Measurements from ENCODE around the gene MLIP. TPM values are rescaled to one million over a fixed set of nuclear protein-coding genes. Genes with fewer than 3 reads are reported as not detected.
"Not testable (repeated sequence)": the region's sequence is repeated elsewhere in the genome, so short reads cannot be mapped to it uniquely, and the experiment has no call there.

Gene MLIP, protein sequence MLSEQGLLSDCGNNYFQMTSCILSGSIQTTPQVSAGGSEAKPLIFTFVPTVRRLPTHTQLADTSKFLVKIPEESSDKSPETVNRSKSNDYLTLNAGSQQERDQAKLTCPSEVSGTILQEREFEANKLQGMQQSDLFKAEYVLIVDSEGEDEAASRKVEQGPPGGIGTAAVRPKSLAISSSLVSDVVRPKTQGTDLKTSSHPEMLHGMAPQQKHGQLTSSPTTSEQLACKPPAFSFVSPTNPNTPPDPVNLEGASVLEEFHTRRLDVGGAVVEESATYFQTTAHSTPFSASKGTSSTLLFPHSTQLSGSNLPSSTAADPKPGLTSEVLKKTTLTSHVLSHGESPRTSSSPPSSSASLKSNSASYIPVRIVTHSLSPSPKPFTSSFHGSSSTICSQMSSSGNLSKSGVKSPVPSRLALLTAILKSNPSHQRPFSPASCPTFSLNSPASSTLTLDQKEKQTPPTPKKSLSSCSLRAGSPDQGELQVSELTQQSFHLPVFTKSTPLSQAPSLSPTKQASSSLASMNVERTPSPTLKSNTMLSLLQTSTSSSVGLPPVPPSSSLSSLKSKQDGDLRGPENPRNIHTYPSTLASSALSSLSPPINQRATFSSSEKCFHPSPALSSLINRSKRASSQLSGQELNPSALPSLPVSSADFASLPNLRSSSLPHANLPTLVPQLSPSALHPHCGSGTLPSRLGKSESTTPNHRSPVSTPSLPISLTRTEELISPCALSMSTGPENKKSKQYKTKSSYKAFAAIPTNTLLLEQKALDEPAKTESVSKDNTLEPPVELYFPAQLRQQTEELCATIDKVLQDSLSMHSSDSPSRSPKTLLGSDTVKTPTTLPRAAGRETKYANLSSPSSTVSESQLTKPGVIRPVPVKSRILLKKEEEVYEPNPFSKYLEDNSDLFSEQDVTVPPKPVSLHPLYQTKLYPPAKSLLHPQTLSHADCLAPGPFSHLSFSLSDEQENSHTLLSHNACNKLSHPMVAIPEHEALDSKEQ
- polyA plus RNA-seq (ENCODE audit: insufficient read length in 4 of 4), result under 1 TPM; 0.32 to 0.93 (median 0.48) TPM

DNA sequence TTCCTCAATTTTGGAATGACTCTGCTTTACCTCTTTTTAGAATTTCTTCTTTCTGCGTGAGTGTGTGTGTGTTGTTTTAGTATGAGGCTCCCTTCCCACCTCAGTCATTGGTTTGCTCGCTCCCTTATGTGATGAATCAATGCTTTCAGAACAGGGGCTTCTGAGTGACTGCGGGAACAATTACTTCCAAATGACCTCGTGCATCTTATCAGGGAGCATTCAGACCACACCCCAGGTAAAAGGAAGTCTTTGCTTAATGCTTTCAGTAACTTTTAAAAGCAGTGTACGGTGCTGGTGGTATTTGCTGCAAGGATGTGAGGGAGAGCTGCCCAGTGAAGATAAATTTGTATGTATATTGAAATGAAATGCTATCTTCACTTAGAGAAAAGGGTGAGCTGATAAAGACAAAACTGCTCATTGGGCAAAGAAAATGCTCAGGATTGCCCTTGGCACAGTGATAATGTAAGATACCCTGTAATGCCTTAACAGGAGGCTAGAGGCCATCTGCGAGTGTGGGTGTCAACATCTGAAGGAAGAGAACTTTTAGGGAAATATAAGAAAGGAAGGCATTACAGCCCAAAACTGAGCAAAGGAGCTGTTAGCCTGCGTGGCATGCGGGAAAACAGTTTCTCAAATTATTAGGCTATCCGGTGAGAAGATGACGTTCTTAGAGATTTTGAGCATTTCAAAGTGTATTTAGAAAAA is at the start of gene MLIP:
Gene MLIP (plus strand): TSS at position 103 of the 705 bp plus-strand sequence. CDS start 37 bp downstream, at position 140.
- no peak for DNase-seq (ENCODE audit: low read depth in 4 of 4, low spot score in 2 of 4)

DNA sequence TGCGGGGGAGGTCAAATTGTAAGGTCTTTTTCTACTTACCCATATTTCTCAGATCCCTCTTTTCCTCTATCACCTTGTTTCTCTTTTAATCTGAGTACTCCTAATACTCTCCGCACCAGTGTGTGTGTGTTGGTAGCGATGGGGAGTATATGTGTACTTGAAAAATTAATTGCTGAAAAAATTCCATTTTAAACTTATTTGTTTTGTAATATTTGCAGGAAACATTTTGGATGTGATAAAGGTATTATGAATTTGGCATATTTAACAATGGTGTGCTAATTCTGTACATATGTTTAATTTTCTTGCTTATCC is 48.1 kb upstream of the MLIP start:
- DNase-seq (ENCODE audit: low read depth in 4 of 4, low spot score in 2 of 4), result no peak

DNA sequence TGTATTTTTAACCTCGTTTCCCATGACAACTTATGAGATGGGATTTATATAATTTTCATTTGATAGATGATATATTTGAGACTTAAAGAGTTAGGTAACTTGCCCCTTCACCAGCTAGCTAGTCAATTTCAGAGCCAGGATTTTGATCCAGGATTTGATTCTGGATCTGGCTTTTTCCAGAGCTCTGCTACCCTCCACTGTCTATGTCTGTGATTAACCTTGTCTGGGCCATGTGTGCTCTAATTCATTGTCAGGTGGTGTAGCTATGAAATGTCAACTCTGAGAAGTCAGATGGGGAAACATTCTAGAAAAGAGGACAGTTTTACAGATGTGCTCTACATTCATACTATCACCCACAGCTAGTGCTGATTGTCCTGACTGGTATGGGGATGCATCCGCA is 42.5 kb upstream of the MLIP start:
- DNase-seq (ENCODE audit: low read depth in 4 of 4, low spot score in 2 of 4), result no peak

DNA sequence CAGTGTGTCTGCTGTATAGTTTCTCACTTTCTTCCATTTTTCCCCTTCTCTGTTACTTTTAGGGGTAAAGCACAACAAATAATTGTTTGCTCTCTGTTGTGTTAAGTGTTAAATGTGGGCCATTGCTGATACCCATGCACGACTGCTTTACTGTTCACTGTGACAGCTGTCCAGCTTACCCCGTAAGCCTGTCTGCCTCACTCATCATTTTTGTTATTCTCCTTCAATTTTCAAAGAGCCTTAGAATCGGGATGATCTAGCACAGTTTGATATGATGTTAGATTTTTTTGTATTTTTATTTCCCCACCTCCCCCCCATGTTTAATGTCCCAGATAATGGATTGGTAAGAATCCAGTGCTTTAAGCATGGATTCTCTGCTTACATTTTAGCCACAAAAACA is 41.2 kb upstream of the MLIP start:
- no peak for DNase-seq (ENCODE audit: low read depth in 4 of 4, low spot score in 2 of 4)

DNA sequence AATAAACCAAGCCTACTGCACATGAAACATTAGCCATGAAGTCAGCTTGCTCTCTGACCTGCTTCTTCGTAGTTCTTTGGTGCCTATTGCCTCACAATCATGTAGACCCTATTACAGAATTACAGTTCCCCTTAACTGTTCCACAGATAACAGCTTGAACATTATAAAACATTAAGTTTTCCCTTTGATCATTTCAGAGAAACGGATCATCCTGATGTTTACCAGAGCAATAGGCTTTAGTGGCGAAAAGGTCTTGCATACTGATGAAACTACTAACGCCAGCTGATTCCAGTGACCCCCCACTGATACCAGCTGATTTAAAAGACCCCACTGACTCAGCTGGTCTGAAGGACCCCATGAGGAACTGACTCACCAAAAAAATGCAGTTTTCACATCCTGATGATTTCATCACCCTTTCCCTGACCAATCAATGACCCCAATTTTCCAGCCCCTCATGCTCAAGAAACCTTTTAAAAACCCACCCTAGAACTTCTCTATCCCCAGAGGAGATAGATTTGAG is 39.4 kb upstream of the MLIP start:
- DNase-seq (ENCODE audit: low read depth in 4 of 4, low spot score in 2 of 4), result no peak

DNA sequence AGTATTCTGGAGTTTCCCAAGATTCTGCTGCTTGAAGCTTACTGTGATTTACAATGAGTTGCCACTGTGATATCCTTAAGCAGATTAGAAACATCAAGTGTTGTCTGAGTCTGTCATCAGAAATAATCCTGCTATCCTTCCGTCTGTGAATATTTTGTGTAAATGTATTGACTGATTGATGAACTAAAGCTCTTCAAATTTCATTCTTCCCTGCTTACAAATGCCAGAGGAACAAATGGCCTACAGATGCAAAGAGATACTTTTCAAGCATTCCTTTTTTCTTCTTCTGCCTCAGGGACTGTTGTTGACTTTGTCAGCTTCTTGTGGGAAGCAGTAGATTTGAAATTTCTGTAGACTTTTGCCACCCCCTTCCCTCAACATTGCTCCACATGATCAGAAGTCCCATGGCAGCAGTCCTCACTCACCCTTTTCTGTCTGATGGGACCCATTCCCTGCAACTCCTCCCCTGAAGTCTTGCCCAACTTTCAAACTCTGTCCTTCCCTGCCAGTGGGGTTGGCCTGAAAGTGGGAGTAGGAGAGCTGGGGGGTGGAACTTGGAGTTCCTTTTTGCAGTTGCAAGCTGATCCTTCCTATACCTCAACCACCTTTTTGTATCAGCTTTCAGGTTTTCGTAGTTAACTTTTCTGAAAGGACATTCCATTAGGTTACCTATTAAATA is 38.5 kb upstream of the MLIP start:
- DNase-seq (ENCODE audit: low read depth in 4 of 4, low spot score in 2 of 4), result no peak

DNA sequence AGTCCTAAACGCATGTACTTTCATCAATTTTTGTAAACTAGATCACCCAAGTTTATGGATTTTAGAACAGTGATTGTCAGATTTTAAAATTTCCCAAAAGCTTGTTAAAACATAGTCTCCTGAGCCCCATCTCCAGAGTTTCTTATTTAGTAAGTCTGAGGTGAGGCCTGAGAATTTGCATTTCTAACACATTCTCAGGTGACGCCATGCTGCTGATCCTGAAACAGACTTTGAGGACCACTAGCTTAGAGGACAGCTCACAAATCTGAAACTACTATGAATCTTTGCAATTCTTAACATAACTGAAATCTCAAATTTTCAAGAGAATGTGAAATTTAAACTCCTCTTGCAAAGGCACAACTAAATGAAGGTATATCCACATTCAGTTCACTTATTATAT is 37.8 kb upstream of the MLIP start:
- DNase-seq (ENCODE audit: low read depth in 4 of 4, low spot score in 2 of 4), result no peak

DNA sequence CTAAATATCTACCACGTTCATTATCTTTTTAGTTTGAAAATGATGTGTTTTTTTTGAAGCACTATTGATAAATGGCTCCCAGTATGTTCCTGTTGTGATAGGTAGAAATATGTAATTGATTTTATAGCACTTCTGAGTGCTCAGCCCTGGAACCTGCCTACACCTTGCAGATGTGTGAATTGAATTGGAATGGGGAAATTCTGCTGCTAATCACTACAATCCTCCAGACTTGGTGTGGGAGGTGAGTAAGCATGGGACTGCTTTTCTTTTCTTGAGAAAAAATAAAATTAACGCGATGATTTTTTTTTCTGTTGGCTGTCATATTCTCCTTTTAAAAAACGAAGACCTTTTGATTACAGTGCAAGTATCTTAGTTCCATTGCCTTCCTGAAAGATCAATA is 37.1 kb upstream of the MLIP start:
- DNase-seq (ENCODE audit: low read depth in 4 of 4, low spot score in 2 of 4), result no peak

DNA sequence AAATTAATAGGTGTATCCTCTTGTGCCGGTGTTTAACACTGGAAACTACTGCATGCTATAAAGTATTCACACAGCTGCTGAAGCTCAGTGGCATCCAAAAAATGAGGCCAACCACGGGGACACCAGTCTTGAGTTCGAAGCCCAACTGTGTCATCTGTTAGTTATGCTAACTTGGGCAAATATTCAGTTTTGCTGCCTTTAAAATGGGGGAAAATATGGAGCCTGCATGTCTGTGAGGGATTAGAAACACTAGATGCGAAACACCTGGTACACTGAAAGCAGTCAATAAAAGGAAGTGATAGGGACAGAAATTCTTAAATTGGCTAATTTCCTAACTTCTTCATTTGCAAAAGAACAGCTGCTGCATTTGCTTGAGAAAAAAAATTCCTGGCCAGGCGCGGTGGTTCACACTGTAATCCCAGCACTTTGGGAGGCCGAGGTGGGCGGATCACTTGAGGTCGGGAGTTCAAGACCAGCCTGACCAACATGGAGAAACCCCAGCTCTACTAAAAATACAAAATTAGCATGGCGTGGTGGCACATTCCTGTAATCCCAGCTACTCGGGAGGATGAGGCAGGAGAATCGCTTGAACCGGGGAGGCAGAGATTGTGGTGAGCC is 36.6 kb upstream of the MLIP start:
- DNase-seq (ENCODE audit: low read depth in 4 of 4, low spot score in 2 of 4), result no peak

DNA sequence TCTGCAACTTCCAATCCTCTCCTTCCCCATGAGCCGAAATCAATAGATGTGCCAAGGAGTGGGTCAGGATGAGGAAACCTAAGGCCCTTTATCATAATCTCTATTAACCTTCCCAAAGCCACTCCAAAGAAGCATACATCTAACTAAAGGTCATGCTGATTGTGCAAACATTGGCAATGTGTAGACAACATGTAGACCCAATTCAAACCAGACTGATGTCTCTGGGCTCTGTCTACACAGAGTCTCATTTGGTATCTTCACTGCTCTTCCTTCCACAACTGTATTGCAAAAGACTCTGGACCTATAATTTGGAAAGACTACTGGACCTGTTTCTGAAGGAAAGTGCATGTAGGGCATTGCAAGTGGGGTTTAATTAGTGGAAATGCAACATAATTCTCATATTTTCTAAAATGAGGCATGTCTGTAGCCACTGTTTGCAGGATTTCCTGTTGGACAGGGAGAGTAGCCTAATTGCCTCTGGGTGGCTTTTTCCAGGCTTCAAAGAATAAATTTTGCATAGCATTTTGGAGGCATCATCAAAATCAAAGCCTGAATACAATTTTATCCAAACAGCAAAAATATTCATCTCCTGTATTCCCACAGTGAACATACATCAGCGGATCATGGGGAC is 35.0 kb upstream of the MLIP start:
- no peak for DNase-seq (ENCODE audit: low read depth in 4 of 4, low spot score in 2 of 4)

DNA sequence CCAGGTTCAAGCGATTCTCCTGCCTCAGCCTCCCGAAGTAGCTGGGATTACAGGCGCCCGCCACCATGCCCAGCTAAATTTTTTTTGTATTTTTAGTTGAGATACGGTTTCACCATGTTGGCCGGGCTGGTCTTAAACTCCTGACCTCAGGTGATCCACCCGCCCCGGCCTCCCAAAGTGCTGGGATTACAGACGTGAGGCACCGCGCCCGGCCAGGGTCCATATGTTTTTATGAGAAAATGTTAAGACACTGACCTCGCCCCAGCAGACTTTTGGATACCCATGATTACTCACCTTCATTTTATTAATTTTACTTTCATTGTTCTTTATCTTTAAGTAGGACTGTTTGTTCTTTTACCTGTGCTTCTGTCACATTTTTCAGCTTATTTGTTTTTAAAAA is 29.7 kb upstream of the MLIP start:
- DNase-seq (ENCODE audit: low read depth in 4 of 4, low spot score in 2 of 4), result not testable (repeated sequence)

DNA sequence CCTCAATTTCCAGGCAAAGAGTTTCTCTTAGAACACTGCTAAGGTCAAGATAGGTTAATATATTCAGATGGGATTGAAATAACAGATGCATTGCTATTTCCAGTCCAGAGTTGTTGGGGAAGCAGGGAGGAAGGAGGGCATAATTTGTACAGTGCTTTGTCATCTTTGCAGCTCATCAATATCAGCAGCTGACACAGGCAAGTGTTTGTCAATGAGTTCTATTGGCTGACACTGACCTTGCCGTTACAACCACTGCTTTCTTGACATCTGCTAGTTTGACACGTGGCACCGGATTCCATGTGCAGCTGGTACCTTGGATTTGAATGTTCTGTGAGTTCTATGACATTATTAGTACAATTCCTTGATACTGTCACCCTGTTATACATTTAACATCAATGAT is 28.0 kb upstream of the MLIP start:
- DNase-seq (ENCODE audit: low read depth in 4 of 4, low spot score in 2 of 4), result no peak

DNA sequence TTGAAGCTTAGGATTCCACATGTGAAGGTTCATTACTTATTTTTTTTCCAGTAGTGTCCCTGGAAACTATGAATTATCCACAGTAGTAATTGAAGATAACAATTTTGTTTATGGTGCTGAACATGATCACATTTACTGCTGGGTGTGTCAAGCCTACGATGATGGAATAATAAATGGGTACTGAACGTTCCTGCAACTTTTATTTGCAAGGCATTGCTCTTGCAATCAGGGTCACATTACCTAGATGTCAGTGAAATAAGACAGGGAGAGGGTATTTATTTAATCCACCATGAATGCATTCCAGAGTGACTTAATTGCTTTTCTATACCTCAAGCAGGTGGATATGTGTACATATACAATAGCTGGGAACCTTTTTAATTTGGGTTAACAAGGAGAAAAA is 27.0 kb upstream of the MLIP start:
- DNase-seq (ENCODE audit: low read depth in 4 of 4, low spot score in 2 of 4), result no peak

DNA sequence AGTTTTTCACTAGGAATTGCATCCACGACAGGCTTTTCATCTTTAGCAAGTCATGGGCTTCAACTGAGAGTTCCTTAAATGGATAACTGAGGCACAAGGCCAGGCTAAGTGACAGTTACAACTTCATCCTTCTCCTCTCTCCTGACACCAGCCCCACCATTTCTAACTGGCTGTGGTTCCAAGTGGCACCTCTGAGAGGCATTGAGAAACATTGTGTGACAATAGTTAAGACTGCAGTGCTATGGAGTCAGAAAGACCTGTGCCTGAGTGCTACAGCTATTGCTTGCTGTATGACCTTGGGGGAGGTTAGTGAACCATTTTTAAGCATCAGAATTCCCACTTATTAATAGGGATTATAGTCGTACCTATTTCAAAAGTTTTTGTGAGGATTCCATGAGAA is 26.2 kb upstream of the MLIP start:
- DNase-seq (ENCODE audit: low read depth in 4 of 4, low spot score in 2 of 4), result no peak

DNA sequence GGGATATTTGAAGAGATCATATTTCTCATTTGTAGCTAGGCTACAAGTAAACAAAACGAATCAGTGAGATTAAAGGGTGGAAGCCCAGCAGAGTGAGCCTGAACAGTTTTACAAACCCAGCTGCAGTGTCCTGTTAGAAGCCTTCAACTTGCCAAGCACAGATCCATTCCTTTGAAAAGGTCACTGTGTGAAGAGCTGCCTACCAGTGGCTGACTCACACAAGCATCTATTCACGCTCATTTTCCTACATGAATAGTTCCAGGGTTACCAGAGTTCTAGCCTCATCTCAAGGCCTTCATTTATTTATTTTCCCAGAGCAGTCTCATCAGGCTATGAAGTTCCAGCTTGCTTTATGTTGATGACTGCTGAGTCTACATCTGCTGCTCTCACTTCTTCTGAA is 25.7 kb upstream of the MLIP start:
- DNase-seq (ENCODE audit: low read depth in 4 of 4, low spot score in 2 of 4), result no peak

DNA sequence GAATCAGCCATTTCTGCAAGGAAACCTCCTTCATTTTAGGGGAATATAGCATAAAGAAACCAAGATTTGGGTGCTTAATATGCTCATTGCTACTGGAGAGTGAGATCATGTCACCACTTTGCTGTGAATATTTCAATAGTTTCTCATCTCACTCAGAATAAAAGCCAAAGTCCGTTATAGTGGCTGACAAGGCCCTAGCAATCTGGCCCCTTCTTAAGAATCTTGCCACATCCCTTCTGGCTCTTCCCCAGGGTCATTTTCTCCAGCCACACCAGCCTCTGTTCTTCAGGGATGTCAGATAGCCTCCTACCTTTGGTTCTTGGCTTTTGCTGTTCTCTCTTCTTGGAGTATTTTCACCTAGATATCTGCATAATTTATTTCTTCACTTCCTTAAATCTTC is 24.8 kb upstream of the MLIP start:
- DNase-seq (ENCODE audit: low read depth in 4 of 4, low spot score in 2 of 4), result no peak

DNA sequence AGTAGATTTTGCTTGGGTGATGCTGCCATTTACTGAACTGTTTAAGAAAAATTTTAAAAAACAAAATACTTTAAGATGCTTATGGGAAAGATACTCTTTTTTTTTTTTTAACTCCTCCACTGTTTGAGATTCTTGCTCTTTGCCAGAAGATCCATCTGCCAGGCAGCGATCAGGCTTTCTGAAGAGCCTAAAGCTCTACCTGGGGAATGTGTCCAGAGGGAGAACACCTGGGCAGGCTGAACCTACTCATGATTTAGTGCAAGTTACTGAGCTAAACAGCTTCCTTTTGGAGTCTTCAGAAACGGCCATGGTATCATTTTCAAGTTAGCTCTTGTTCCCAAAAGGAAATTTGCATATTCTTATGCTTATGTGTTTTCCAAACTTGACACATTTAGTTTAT is 23.5 kb upstream of the MLIP start:
- no peak for DNase-seq (ENCODE audit: low read depth in 4 of 4, low spot score in 2 of 4)

DNA sequence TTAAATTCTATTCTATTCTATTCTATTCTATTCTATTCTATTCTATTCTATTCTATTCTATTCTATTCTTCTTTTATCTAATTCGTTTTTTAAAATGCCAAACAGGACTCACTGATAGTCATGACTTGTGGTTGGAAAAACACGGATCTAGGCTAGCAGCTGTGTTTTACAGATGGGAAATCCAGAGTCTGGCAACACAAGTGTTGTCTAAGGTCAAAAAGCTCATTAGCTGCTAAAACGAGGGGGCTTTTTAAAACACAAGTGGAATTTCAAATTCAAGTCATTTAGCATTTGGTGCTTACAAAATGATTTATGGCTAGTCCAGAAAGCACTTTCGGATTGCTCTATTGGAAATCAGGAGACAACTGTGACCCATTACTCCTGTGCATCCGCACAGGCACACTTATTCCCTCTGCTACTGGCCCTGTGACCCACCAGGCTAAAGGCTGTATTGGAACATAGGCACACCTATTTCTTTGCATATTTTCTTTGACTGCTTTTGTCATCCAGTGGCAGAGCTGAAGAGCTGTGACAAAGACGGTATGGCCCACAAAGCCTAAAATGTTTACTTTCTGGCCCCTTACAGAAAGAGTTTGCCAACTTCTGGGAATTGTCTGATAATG is 17.8 kb upstream of the MLIP start:
- no peak for DNase-seq (ENCODE audit: low read depth in 4 of 4, low spot score in 2 of 4)

DNA sequence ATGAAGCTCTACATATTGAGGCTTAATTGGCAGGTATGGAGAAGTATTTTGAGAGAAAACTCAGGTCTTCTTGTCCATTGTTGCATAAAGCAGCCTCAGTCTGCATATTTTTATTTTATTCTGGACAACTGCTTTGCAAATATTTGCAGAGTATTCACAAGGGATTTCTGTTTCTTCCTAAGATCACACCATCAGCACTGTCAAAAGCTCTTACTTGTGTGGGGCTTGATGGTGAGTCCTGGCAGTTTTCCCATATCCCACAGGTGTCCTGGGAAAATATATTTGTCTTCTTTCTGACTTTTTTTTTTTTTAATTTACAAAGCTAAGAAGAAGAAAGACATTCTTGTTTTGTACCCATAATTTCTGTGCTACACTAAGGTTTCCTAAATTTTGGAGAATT is 16.9 kb upstream of the MLIP start:
- DNase-seq (ENCODE audit: low read depth in 4 of 4, low spot score in 2 of 4), result no peak
